ENCODE results near the gene WNT8A.
"Not testable (repeated sequence)": the region's sequence is repeated elsewhere in the genome, so short reads cannot be mapped to it uniquely, and the experiment has no call there.

Gene WNT8A

GRCh38 chr5:138051441-138052296, 32.2 kb upstream of the WNT8A start:
- ATAC-seq: no peak
- TF ChIP-seq RARB (CRISPR knock-in tag; IDR thresholded peaks at IDR 0.05) (no peak), ZFP3 (CRISPR knock-in tag; IDR thresholded peaks at IDR 0.05) (no peak), CSRNP3 (CRISPR knock-in tag; IDR thresholded peaks at IDR 0.05) (no peak), ZFP30 (CRISPR knock-in tag; IDR thresholded peaks at IDR 0.05) (no peak), POU6F1 (CRISPR knock-in tag; IDR thresholded peaks at IDR 0.05; ENCODE audit: borderline replicate concordance, low read depth) (no peak), OSR1 (CRISPR knock-in tag; IDR thresholded peaks at IDR 0.05) (no peak), ZNF565 (CRISPR knock-in tag; conservative IDR thresholded peaks at IDR 0.05; ENCODE audit: low read depth) (no peak), GLIS3 (CRISPR knock-in tag; IDR thresholded peaks at IDR 0.05) (no peak), CREB5 (CRISPR knock-in tag; IDR thresholded peaks at IDR 0.05; ENCODE audit: low read depth) (no peak), ESRRG (CRISPR knock-in tag; IDR thresholded peaks at IDR 0.05) (no peak), ZNF8 (CRISPR knock-in tag; IDR thresholded peaks at IDR 0.05) (no peak), CSDC2 (CRISPR knock-in tag; IDR thresholded peaks at IDR 0.05) (no peak), PATZ1 (CRISPR knock-in tag; IDR thresholded peaks at IDR 0.05; ENCODE audit: borderline replicate concordance) (no peak), TCF4 (CRISPR knock-in tag; IDR thresholded peaks at IDR 0.05; ENCODE audit: borderline replicate concordance) (no peak)

- not testable (repeated sequence) for ATAC-seq
Measured at GRCh38 chr5:138052718-138053117, 31.1 kb upstream of the WNT8A start.

- TF ChIP-seq CSRNP3 (CRISPR knock-in tag; IDR thresholded peaks at IDR 0.05) (no peak), BACH2 (CRISPR knock-in tag; IDR thresholded peaks at IDR 0.05; ENCODE audit: borderline replicate concordance) (no peak), PPARA (CRISPR knock-in tag; IDR thresholded peaks at IDR 0.05; ENCODE audit: borderline replicate concordance) (no peak), TOX (CRISPR knock-in tag; IDR thresholded peaks at IDR 0.05; ENCODE audit: borderline replicate concordance) (no peak)
- no peak for ATAC-seq
Measured at GRCh38 chr5:138053554-138053953, 30.3 kb upstream of the WNT8A start.

GRCh38 chr5:138054206-138054605, 29.6 kb upstream of the WNT8A start:
- no peak for ATAC-seq
- no peak for TF ChIP-seq PATZ1 (CRISPR knock-in tag; IDR thresholded peaks at IDR 0.05; ENCODE audit: borderline replicate concordance)
- TF ChIP-seq RARB (CRISPR knock-in tag; IDR thresholded peaks at IDR 0.05): no peak
- no peak for TF ChIP-seq CSDC2 (CRISPR knock-in tag; IDR thresholded peaks at IDR 0.05)
- no peak for TF ChIP-seq ZFP3 (CRISPR knock-in tag; IDR thresholded peaks at IDR 0.05)
- no peak for TF ChIP-seq TSHZ2 (CRISPR knock-in tag; IDR thresholded peaks at IDR 0.05)
- no peak for TF ChIP-seq CSRNP3 (CRISPR knock-in tag; IDR thresholded peaks at IDR 0.05)
- TF ChIP-seq ZNF70 (CRISPR knock-in tag; IDR thresholded peaks at IDR 0.05): no peak
- TF ChIP-seq SNAI2 (CRISPR knock-in tag; IDR thresholded peaks at IDR 0.05): no peak
- TF ChIP-seq ZNF565 (CRISPR knock-in tag; conservative IDR thresholded peaks at IDR 0.05; ENCODE audit: low read depth): no peak
- TF ChIP-seq TCF4 (CRISPR knock-in tag; IDR thresholded peaks at IDR 0.05; ENCODE audit: borderline replicate concordance): no peak

All from SK-N-SH treated with all-trans-retinoic acid at 6 μM for 48 hours (cell line).